Posterior cingulate gyrus (tissue), 11 donors: Measurements from ENCODE around the gene LMF1.

Source experiments
- DNase-seq, 10 donors: peaks; one replicate each; pipeline versions ENCODE4 v3.0.0 to v3.0.0-alpha.2; 2020 to 2021; ENCODE audit warnings: mixed read lengths in 3 of 10
- intact Hi-C: fragments of 100-400 bp; cut with DNase I; formaldehyde crosslinking; loops from one replicate; pipeline ENCODE4 v1.15.1; 2023

Gene LMF1

GRCh38 chr16:986925-987582, 16.3 kb upstream of the LMF1 start:
- intact Hi-C loops, result no loop called here
- DNase-seq, result peak in 5 of 10 donors; percentile 53 to 94 (median 71)

GRCh38 chr16:986411-986810, 15.6 kb upstream of the LMF1 start:
- no peak for DNase-seq
- intact Hi-C loops, result no loop called here

DNA sequence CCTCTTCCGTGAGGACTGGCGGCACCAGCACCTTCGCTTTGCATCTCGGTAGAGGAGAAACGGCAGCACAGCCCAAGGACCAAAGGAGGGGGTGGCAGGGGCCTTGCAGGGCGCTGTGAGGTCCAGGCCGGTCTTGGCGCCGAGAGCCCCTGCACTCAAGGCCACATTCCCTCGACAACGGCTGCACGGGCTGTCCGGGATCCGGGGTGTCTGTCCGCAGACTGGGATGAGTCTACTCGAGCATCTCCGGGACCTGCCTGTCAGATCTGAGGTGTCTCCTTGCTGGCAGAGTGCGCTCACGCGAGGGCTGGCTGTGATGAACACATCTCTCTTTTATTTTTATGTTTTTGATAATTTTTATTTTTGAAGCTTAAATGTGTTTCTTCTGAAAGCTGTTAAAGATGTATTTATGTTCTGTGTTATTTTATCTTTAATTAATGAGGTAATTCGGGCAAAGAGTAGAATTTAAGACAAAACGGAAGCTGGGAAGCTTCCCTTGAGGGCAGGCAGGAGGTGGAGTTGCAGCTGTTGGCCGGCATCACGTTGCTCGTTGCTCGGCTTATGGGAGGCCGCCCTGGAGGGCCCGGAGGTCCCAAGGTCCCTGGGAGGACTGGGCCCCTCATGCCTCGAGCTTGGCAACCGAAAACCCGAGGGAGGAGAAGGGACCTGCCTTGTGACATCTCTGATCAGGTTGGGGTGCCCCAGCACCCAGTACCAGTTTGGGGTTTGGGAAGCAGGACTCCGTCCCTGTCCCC, 15.0 kb upstream of the LMF1 start:
- intact Hi-C loops, result loop anchor here (1.0 kb wide), 1 partner anchor 69 kb away; no protein-coding TSS in a partner anchor
- DNase-seq, result no peak

- peak in 6 of 10 donors; percentile 56 to 96 (median 78) for DNase-seq
These were observed 14.2 kb upstream of the LMF1 start for GRCh38 chr16:984736-985636.

GRCh38 chr16:984121-984694, 13.4 kb upstream of the LMF1 start:
- DNase-seq, result no peak

More at GRCh38 chr16:984736-985636, 14.2 kb upstream of the LMF1 start:
- intact Hi-C loops, result loop anchor here (1.0 to 5.0 kb wide), 2 partner anchors 70 to 173 kb away; no protein-coding TSS in a partner anchor

GRCh38 chr16:983044-984030, 12.6 kb upstream of the LMF1 start:
- DNase-seq, result peak; percentile 65 to 96 (median 71)

More at GRCh38 chr16:984121-984694, 13.4 kb upstream of the LMF1 start:
- intact Hi-C loops, result loop anchor here (5.0 kb wide), 1 partner anchor 172 kb away; no protein-coding TSS in a partner anchor

DNA sequence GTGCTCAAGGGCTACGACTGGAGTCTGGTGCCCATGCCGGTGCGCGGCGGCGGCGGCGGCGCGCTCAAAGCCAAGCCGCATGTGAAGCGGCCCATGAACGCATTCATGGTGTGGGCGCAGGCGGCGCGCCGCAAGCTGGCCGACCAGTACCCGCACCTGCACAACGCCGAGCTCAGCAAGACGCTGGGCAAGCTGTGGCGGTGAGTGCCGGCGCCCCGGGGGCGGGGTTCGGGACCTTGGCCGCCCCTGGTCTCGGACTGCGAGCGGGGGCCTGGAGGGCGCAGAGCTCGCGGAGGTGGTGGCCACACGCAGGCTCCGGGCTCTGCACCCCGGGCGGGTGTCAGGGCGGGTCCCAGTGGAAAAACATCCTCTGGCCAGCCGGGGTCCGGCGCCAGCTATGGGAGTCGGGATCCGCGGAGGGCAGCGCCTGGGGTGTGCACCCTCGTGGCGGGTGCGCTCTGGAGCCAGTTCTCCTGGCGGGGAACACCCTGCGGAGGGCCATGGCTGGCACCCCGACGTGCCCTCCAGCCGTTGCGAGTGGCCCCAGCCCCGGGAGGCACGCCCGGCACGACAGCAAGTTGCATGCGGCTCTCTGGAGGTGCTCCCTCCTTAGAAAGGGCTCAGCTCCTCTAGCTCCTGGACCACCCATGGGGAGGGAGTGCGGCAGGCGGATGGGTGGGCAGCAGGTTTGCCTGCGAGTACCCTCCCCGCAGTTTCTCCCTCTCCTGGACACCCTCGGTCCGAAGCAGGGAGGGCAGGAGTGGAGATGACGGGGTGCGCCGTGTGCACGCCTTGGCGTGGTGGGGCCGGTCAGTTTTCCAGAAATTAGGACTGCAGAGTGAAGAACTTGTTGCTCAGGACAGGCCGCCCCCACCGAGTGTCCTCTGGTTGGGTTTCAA, 11.6 kb upstream of the LMF1 start:
- DNase-seq, result peak in 1 of 10 donors; percentile 23
- intact Hi-C loops, result loop anchor here (5.0 kb wide), 1 partner anchor 170 kb away; no protein-coding TSS in a partner anchor

More at GRCh38 chr16:983044-984030, 12.6 kb upstream of the LMF1 start:
- intact Hi-C loops, result loop anchor here (5.0 kb wide), 1 partner anchor 171 kb away; no protein-coding TSS in a partner anchor

DNA sequence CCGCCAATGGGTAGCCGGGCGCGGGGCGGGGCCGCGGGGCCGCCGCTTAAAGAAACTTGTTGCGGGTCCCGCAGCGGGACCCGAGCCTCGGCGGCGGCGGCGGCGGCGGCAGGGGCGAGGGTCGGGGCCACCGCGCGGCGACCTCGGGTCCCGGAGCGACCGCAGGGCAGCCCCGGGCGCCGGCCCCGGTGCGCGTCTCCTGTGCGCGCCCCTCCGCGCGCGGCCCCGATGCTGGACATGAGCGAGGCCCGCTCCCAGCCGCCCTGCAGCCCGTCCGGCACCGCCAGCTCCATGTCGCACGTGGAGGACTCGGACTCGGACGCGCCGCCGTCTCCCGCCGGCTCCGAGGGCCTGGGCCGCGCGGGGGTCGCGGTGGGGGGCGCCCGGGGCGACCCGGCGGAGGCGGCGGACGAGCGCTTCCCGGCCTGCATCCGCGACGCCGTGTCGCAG, 10.9 kb upstream of the LMF1 start, which contains the start of gene SOX8:
SOX8 (plus strand) TSS at position 76 of the 450 bp plus-strand sequence; CDS start at position 229, 153 bp downstream.
- intact Hi-C loops, result loop anchor here (5.0 kb wide), 1 partner anchor 169 kb away; no protein-coding TSS in a partner anchor
- no peak for DNase-seq

GRCh38 chr16:980595-980854, 9.7 kb upstream of the LMF1 start:
- intact Hi-C loops, result loop anchor here (5.0 kb wide), 1 partner anchor 168 kb away; no protein-coding TSS in a partner anchor
- no peak for DNase-seq

DNA sequence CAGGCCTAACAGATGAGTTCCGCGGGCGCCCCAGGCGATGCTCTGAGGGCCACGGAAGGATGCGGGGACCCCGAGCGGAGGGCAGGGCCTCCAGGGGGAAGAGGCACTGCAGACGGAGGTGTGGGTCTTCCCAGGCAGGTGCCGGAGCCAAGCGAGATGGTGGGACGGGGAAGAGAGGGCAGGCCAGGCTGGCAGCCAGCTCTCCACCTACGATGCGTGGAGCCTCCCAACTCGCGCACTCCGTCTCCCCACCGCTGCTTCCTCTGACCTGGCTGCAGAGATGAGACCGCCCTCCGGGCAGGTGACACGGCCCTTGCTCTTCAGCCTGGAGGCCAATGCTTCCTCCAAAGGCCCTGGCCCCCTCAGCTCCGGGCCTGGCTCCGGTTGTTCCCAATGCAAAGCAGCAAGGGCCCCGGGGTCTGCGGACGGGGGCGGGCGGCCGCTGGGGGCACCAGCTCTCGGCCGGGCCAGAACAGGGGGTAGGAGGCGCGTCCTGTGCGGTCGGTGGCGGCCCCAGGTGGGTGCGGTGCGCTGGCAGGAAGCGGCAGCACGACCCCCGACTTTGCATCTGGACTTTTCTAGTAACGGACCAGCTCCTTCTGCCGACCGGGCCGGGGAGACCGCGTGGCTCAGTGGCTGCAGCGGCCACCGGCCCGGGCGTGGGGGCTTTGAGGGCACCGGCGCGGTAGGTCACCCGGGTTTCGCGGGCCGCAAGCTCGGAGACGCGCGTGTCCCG, 9.2 kb upstream of the LMF1 start:
- intact Hi-C loops, result loop anchor here (5.0 to 10.0 kb wide), 2 partner anchors 65 to 168 kb away; no protein-coding TSS in a partner anchor
- DNase-seq, result peak in 1 of 10 donors; percentile 86

GRCh38 chr16:979147-979546, 8.4 kb upstream of the LMF1 start:
- intact Hi-C loops, result loop anchor here (10.0 kb wide), 1 partner anchor 64 kb away; no protein-coding TSS in a partner anchor

GRCh38 chr16:978403-978802, 7.6 kb upstream of the LMF1 start:
- intact Hi-C loops, result loop anchor here (10.0 kb wide), 1 partner anchor 64 kb away; no protein-coding TSS in a partner anchor

More at GRCh38 chr16:979147-979546, 8.4 kb upstream of the LMF1 start:
- DNase-seq, result no peak

DNA sequence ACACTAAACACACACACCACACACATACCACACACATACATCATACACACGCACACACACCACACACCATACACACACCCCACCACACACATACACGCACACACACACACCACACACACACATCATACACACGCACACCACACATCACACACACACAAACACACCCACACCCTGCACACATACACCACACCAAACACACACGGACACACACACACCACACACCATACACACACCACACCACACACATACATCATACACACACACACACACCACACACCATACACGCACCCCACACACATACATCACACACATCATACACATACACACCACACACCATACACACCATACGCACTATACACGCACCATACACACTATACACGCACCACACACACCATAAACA, 7.1 kb upstream of the LMF1 start:
- intact Hi-C loops, result loop anchor here (10.0 kb wide), 1 partner anchor 63 kb away; no protein-coding TSS in a partner anchor
- peak in 1 of 10 donors; percentile 15 for DNase-seq

More at GRCh38 chr16:978403-978802, 7.6 kb upstream of the LMF1 start:
- no peak for DNase-seq

DNA sequence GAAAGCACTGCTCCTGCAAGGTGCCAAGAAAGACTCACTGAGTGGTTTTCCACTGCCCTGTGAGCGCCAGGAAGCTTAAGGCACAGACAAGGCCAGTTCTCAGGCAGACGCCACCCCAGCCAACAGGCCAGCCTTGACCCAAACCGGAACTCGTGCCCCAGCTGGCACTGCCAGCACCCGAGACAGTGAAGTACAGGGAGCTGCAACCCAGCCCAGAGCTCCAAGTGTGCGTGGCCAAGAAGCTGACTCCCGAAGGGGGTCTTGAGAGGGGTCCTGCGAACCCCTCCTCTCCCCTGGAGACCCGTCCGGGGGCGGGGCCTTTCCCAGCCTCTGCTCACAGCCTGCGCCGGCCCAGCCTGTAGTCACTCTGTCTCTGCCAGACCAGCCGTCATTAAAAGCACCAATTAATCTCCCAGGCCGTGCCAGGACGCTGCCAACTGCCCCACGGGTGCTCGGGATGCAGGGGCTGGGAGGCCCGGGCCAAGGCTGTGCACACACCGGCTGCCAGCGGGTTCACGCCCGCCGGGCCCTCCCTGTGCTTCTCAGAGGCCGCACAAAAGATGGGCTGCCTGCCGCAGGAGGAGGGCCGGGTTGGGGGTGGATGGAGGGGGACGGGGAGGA, 6.4 kb upstream of the LMF1 start:
- intact Hi-C loops, result loop anchor here (10.0 kb wide), 1 partner anchor 62 kb away; no protein-coding TSS in a partner anchor
- peak; percentile 60 to 95 (median 77) for DNase-seq

DNA sequence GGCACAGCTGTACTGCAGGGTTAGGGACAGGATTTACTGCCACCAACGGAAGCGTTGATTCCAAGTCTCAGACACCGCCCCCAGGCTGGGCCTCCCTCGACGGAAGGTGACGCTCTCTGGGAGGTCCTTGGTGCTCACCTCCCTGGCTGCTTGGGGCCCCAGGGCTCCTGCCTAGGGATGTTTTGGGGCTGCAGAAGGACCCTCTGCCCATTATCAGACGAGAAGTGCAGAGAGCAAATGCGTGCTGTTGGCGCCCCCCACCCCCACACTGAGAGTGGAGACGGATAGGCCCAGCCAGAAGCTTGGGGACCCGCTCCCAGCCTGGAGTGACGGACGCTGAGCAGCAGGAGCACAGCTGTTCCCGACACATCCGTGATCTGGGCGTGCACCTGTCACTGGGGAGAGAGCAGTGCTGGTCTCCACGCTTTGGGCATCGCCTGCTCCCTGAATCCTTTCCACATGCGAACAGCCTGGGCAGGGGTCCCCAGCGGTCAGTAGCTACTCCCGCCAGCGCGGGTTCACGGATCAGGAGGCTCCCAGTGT, 5.7 kb upstream of the LMF1 start:
- intact Hi-C loops, result loop anchor here (10.0 kb wide), 1 partner anchor 62 kb away; no protein-coding TSS in a partner anchor
- DNase-seq, result peak in 1 of 10 donors; percentile 82

DNA sequence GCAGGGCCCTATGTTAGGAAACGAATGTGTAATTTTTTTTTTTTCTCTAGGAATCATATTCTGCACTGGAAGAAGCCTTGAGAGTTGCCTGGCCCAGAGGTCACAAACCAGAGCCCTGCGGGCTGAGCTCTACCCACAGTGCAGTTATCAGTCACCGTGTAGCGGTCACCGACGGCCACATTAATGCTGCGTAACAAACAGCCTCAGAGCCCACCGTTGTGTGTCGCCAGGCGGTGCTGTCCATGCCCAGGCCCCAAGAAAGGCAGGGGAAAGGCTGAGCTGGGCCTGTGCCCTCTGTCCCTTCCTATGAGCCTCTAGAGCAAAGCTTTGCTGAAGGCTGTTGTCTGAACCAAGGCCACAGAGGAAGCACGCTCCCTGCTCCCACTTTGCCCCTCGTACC, 4.5 kb upstream of the LMF1 start:
- intact Hi-C loops, result loop anchor here (10.0 kb wide), 1 partner anchor 60 kb away; no protein-coding TSS in a partner anchor
- no peak for DNase-seq
